Measurements from ENCODE around the gene TGM4.

- TF ChIP-seq CTCF (IDR thresholded peaks at IDR 0.05) (no peak), POLR2A (IDR thresholded peaks at IDR 0.05) (no peak)
These were observed 9.0 kb downstream of the TGM4 start for GRCh38 chr3:44883213-44883955.

Measured in lower leg skin (tissue), 3 donors.